ENCODE measurements around the gene GLTP. TPM values are rescaled to one million over a fixed set of nuclear protein-coding genes. Genes with fewer than 3 reads are reported as not detected.

Gene GLTP
- total RNA-seq, 3 donors from 2014 or later (not counting 1 experiment from before 2014, with no cell fraction given) = 48.6 to 52.8 (median 49.2) TPM

GRCh38 chr12:109875572-109876131 is 4.7 kb downstream of the GLTP start:
- no peaks in the 10 kb centered on the region for H3K9me3 ChIP-seq (ENCODE audit: control insufficient read depth, insufficient read depth, low read length)
- intact Hi-C loops (cut with micrococcal nuclease) = no loop called here
- 58% methylated on average over 6 of the region's 6 CpGs for WGBS (ENCODE audit: insufficient coverage)
- peaks cover 57 to 62% of the 10 kb centered on the region in 2 donors for H3K4me1 Mint-ChIP-seq
- TF ChIP-seq, protein P1, sequence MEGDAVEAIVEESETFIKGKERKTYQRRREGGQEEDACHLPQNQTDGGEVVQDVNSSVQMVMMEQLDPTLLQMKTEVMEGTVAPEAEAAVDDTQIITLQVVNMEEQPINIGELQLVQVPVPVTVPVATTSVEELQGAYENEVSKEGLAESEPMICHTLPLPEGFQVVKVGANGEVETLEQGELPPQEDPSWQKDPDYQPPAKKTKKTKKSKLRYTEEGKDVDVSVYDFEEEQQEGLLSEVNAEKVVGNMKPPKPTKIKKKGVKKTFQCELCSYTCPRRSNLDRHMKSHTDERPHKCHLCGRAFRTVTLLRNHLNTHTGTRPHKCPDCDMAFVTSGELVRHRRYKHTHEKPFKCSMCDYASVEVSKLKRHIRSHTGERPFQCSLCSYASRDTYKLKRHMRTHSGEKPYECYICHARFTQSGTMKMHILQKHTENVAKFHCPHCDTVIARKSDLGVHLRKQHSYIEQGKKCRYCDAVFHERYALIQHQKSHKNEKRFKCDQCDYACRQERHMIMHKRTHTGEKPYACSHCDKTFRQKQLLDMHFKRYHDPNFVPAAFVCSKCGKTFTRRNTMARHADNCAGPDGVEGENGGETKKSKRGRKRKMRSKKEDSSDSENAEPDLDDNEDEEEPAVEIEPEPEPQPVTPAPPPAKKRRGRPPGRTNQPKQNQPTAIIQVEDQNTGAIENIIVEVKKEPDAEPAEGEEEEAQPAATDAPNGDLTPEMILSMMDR (IDR thresholded peaks at IDR 0.05) = no peak
- peaks cover 38% of the 10 kb centered on the region for H3K4me1 ChIP-seq (ENCODE audit: control insufficient read depth, insufficient read depth, low read length)
- ATAC-seq (no peak), DNase-seq (no peak)
- peak overlapping the region; percentile 60 to 78 for H3K27ac Mint-ChIP-seq
- H3K27me3 ChIP-seq (ENCODE audit: control insufficient read depth, insufficient read depth, low read length) = no peaks in the 10 kb centered on the region
- H3K36me3 ChIP-seq (ENCODE audit: control insufficient read depth, insufficient read depth, low read length) = peaks cover 7% of the 10 kb centered on the region
- no peaks in the 10 kb centered on the region for H3K36me3 Mint-ChIP-seq
- no peaks in the 10 kb centered on the region for H3K27me3 Mint-ChIP-seq (ENCODE audit: low read depth in 2 of 2)
- no peaks in the 10 kb centered on the region for H3K9me3 Mint-ChIP-seq
- no peak overlapping the region for H3K4me3 ChIP-seq (ENCODE audit: low read length)
- peak overlapping the region; percentile 1 for H3K4me3 Mint-ChIP-seq
- H3K27ac ChIP-seq (ENCODE audit: low read length) = no peak overlapping the region

GRCh38 chr12:109873653-109874052 is 6.7 kb downstream of the GLTP start:
- Histone ChIP-seq H3K27ac (ENCODE audit: low read length) (no peak overlapping the region), H3K9me3 (ENCODE audit: control insufficient read depth, insufficient read depth, low read length) (no peaks in the 10 kb centered on the region), H3K27me3 (ENCODE audit: control insufficient read depth, insufficient read depth, low read length) (no peaks in the 10 kb centered on the region), H3K4me3 (ENCODE audit: low read length) (no peak overlapping the region), H3K36me3 (ENCODE audit: control insufficient read depth, insufficient read depth, low read length) (peaks cover 7% of the 10 kb centered on the region), H3K4me1 (ENCODE audit: control insufficient read depth, insufficient read depth, low read length) (peaks cover 23% of the 10 kb centered on the region)
- H3K4me1 Mint-ChIP-seq = peaks cover 41 to 47% of the 10 kb centered on the region in 2 donors
- no peak overlapping the region for H3K27ac Mint-ChIP-seq
- H3K9me3 Mint-ChIP-seq = no peaks in the 10 kb centered on the region
- H3K4me3 Mint-ChIP-seq = no peak overlapping the region
- DNase-seq (no peak), ATAC-seq (no peak)
- TF ChIP-seq, protein P1 (IDR thresholded peaks at IDR 0.05) = no peak
- 98% methylated on average over 6 of the region's 6 CpGs for WGBS (ENCODE audit: insufficient coverage)
- H3K27me3 Mint-ChIP-seq (ENCODE audit: low read depth in 2 of 2) = no peaks in the 10 kb centered on the region
- no peaks in the 10 kb centered on the region for H3K36me3 Mint-ChIP-seq
- intact Hi-C loops (cut with micrococcal nuclease) = no loop called here

- Histone ChIP-seq H3K4me3 (ENCODE audit: low read length) (no peak overlapping the region), H3K27ac (ENCODE audit: low read length) (no peak overlapping the region), H3K36me3 (ENCODE audit: control insufficient read depth, insufficient read depth, low read length) (peaks cover 7% of the 10 kb centered on the region), H3K4me1 (ENCODE audit: control insufficient read depth, insufficient read depth, low read length) (peaks cover 13% of the 10 kb centered on the region), H3K27me3 (ENCODE audit: control insufficient read depth, insufficient read depth, low read length) (no peaks in the 10 kb centered on the region), H3K9me3 (ENCODE audit: control insufficient read depth, insufficient read depth, low read length) (no peaks in the 10 kb centered on the region)
- intact Hi-C loops (cut with micrococcal nuclease) = no loop called here
- WGBS (ENCODE audit: insufficient coverage) = 95% methylated on average over 7 of the region's 7 CpGs
- H3K4me3 Mint-ChIP-seq = no peak overlapping the region
- H3K27ac Mint-ChIP-seq = peak overlapping the region in 1 of 2 donors; percentile 31
- TF ChIP-seq, protein P1 (IDR thresholded peaks at IDR 0.05) = no peak
- H3K36me3 Mint-ChIP-seq = no peaks in the 10 kb centered on the region
- H3K27me3 Mint-ChIP-seq (ENCODE audit: low read depth in 2 of 2) = no peaks in the 10 kb centered on the region
- no peak for ATAC-seq
- H3K9me3 Mint-ChIP-seq = no peaks in the 10 kb centered on the region
- H3K4me1 Mint-ChIP-seq = peaks cover 34% of the 10 kb centered on the region in 2 donors
- DNase-seq = no peak
Observed at GRCh38 chr12:109871668-109872314, 8.6 kb downstream of the GLTP start.

Data from natural killer cell (primary cell).